Body of pancreas (tissue), 4 donors: Measurements from ENCODE around the gene IFNL3.

Experiments
- POLR2A ChIP-seq, 3 donors: fragments of 450-650 bp; IDR thresholded peaks; one replicate each; pipeline ENCODE4 v1.6.1; 2016; ENCODE audit warnings: antibody characterized with exemption in 3 of 3, mild to moderate bottlenecking in 2 of 3
- TF ChIP-seq, protein P1 (sequence below), 7 experiments: fragments of 450-650 bp in 4 of 7; fragments of 200-600 bp in 3 of 7; sonication (generic) in 3 of 7; IDR thresholded peaks; one replicate each; pipeline ENCODE4 v1.5.1; 2016 to 2019; ENCODE audit warnings: antibody characterized with exemption in 7 of 7

DNA sequence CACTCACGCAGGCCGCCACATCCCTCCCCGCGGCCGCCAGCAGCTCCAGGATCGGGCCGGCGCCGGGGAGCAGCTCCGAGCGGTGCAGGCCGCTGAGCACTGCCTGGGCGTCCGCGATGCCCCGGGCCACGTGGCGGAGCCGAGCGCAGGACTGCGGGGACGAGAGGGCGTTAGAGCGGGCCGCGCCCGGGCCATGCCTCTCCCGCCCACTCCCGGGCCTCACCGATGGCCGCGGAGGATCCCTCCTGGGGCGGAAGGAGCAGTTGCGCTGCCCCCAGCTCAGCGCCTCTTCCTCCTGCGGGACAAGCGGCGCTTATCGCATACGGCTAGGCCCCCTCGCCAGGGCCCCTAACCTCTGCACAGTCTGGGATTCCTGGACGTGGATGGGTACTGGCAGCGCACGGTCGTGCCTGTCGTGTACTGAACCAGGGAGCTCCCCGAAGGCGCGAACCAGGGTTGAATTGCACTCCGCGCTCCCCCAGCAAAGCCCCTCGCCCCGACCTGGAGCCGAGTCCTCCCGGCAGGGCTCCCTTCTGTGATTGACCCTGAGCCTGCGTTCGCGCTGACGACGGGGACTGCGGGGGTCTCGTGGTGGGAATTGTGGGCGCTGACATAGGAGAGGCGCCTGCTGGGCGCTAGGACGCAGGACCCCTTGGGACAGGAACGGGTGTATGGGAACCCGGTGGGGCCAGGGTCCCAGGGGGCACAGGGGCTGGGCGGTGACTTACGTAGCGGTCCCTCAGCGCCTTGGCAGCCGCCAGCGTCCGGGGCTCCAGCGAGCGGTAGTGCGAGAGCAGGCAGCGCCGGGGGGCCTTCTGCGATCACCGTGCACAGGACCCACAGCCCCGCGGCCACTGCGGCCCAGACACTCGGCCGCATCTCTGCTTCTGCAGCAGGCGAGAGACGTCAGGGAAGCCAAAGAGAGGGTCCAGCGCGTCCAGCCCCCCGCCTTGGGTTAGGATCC is 3.2 kb upstream of the IFNL3 start:
- TF ChIP-seq, protein P1, sequence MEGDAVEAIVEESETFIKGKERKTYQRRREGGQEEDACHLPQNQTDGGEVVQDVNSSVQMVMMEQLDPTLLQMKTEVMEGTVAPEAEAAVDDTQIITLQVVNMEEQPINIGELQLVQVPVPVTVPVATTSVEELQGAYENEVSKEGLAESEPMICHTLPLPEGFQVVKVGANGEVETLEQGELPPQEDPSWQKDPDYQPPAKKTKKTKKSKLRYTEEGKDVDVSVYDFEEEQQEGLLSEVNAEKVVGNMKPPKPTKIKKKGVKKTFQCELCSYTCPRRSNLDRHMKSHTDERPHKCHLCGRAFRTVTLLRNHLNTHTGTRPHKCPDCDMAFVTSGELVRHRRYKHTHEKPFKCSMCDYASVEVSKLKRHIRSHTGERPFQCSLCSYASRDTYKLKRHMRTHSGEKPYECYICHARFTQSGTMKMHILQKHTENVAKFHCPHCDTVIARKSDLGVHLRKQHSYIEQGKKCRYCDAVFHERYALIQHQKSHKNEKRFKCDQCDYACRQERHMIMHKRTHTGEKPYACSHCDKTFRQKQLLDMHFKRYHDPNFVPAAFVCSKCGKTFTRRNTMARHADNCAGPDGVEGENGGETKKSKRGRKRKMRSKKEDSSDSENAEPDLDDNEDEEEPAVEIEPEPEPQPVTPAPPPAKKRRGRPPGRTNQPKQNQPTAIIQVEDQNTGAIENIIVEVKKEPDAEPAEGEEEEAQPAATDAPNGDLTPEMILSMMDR (IDR thresholded peaks at IDR 0.05), result no peak
- TF ChIP-seq POLR2A (IDR thresholded peaks at IDR 0.05), result no peak
